Daoy (cell line): ENCODE measurements around the gene GRIPAP1. TPM values are rescaled to one million over a fixed set of nuclear protein-coding genes. Genes with fewer than 3 reads are reported as not detected.

ENCODE experiments used
- DNase-seq: peaks from one replicate; pipeline ENCODE4 v3.0.0-alpha.2; 2015; ENCODE audit warnings: low read depth
- total RNA-seq: library from RNA; depleted of rRNA; stranded (reverse); fragments of >200 nt; shearing (Covaris generic); gene quantifications from 2 replicates; pipeline ENCODE4 v1.2.3, GENCODE V29; 2014; rRNA removed

Gene GRIPAP1
- total RNA-seq, 1 experiment from 2014 or later = 16.9 TPM

- DNase-seq = no peak
These were observed 74.9 kb downstream of the GRIPAP1 start for GRCh38 chrX:48927123-48927522.

DNA sequence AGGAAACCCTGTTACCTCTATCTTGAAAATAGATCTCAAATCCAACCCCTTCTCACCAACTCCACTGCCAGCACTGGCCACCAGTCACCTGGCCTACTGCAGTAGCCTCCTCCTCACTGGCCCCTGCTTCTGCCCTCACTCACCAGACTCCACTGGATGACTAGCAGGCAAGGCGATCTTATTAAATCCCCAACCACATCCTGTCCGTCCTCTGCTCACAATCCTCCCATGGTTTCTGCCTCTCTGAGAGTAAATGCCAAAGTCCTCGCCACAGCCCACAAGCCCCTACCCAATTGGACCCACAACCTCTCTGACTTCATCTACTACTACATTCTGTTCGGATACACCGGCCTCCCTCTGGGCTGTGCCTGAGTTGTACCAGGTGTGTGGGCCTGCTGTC is 77.8 kb downstream of the GRIPAP1 start:
- no peak for DNase-seq

DNA sequence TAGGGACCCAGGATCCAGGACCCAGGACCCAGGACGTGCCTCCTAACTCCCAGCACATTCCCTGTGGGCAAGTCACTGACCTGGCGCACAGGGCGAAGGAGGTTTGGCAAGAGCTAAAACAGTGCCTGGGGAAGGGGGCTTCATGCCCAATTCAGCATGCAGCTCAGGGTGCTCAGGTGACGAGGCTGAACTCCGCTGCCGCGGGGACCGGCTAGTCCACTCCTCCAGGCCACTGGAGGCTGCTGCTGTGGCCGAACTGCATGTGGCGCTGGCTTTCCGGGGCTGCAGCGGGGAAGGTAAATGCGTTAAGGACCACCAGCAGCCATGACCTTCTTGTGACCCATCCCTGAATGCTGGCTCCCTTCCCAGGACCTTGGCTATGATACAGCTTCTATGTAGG is 78.3 kb downstream of the GRIPAP1 start:
- DNase-seq = no peak

Other genes starting within 250 kb of the GRIPAP1 start
- not detected in 2 replicates for gene GLOD5, start 240.5 kb downstream of the GRIPAP1 start, total RNA-seq
- not detected in 2 replicates for gene GATA1, start 215.7 kb downstream of the GRIPAP1 start, total RNA-seq
- gene HDAC6, start 200.2 kb downstream of the GRIPAP1 start, total RNA-seq = 18.9 and 40.9 TPM in 2 replicates
- gene ERAS, start 175.8 kb downstream of the GRIPAP1 start, total RNA-seq = not detected in 2 replicates
- gene PCSK1N, start 166.7 kb downstream of the GRIPAP1 start, total RNA-seq = 28.7 and 32.1 TPM in 2 replicates
- 47.4 and 64.1 TPM in 2 replicates for gene TIMM17B, start 104.5 kb downstream of the GRIPAP1 start, total RNA-seq
- 102 TPM in 2 replicates for gene PQBP1, start 104.3 kb downstream of the GRIPAP1 start, total RNA-seq
- 24.8 and 24.9 TPM in 2 replicates for gene SLC35A2, start 90.6 kb downstream of the GRIPAP1 start, total RNA-seq
- 4.6 and 6.6 TPM in 2 replicates for gene PIM2, start 83.2 kb downstream of the GRIPAP1 start, total RNA-seq
- 16.8 and 17.8 TPM in 2 replicates for gene OTUD5, start 44.7 kb downstream of the GRIPAP1 start, total RNA-seq
- gene KCND1, start 30.4 kb downstream of the GRIPAP1 start, total RNA-seq = 0.18 and 0.46 TPM in 2 replicates
- gene TFE3, start 41.1 kb upstream of the GRIPAP1 start, total RNA-seq = 24.5 and 36.2 TPM in 2 replicates
- gene CCDC120, start 56.7 kb upstream of the GRIPAP1 start, total RNA-seq = 0.09 and 0.46 TPM in 2 replicates
- gene PRAF2, start 71.7 kb upstream of the GRIPAP1 start, total RNA-seq = 3.4 and 3.5 TPM in 2 replicates
- gene WDR45, start 77.6 kb upstream of the GRIPAP1 start, total RNA-seq = 20.3 and 41.1 TPM in 2 replicates
- gene GPKOW, start 121.5 kb upstream of the GRIPAP1 start, total RNA-seq = 24.5 and 28.2 TPM in 2 replicates
- gene MAGIX, start 160.5 kb upstream of the GRIPAP1 start, total RNA-seq = 0.12 and 2.5 TPM in 2 replicates
- gene PLP2, start 169.6 kb upstream of the GRIPAP1 start, total RNA-seq = 28.6 and 34.3 TPM in 2 replicates
- gene PRICKLE3, start 184.1 kb upstream of the GRIPAP1 start, total RNA-seq = 5.6 and 12.4 TPM in 2 replicates
- gene SYP, start 197.9 kb upstream of the GRIPAP1 start, total RNA-seq = 7.5 and 7.6 TPM in 2 replicates
- not detected in 2 replicates for gene CACNA1F, start 231.1 kb upstream of the GRIPAP1 start, total RNA-seq
- gene CCDC22, start 233.2 kb upstream of the GRIPAP1 start, total RNA-seq = 12.3 and 12.4 TPM in 2 replicates